AG04450 (cell line): ENCODE data around the gene ESYT2. TPM values are rescaled to one million over a fixed set of nuclear protein-coding genes. Genes with fewer than 3 reads are reported as not detected.
A peak's percentile ranks its signal among the peaks of the same experiment; 100 is the strongest.

Experiments used
- CTCF ChIA-PET: fragments of 300-600, 350-600 bp; formaldehyde crosslinking; extraction: SDS; loops from one replicate; lab custom pipeline; 2022; ENCODE audit warnings: antibody characterized with exemption, inconsistent platforms; lab: Charles Lee
- POLR2A ChIA-PET: fragments of 350-600 bp; formaldehyde crosslinking; extraction: SDS; loops from one replicate; lab custom pipeline; 2021; ENCODE audit warnings: antibody characterized with exemption, inconsistent platforms; lab: Yijun Ruan, JAX
- DNase-seq: peaks from one replicate; pipeline ENCODE4 v3.0.0-alpha.2; 2011; ENCODE audit warnings: low read depth, low spot score
- H3K27ac ChIP-seq: one replicate; pipeline ENCODE4 v1.5.1; 2012; ENCODE audit warnings: low read depth, low read length, control low read depth
- H3K27me3 ChIP-seq: one replicate; pipeline ENCODE4 v1.6.0; 2012; ENCODE audit warnings: low read length; ENCODE audit not compliant: control insufficient read depth, insufficient read depth
- H3K4me3 ChIP-seq: 2 replicates; pipeline ENCODE4 v1.5.1; 2011; ENCODE audit warnings: mild to moderate bottlenecking, low read depth, low read length, control low read depth
- H3K9me3 ChIP-seq: 2 replicates; pipeline ENCODE4 v1.5.1; 2012; ENCODE audit warnings: low read length; ENCODE audit not compliant: control insufficient read depth, insufficient read depth
- polyA plus RNA-seq: library from polyadenylated mRNA; depleted of rRNA; stranded (reverse); fragments of >200 nt; gene quantifications from 2 replicates; pipeline ENCODE4 v1.2.3, GENCODE V29; 2011
- TF ChIP-seq, protein P1 (sequence below): IDR thresholded peaks from 2 replicates; pipeline ENCODE4 v1.5.1; 2011; ENCODE audit warnings: low read depth, low read length, control low read depth, inconsistent platforms

The ESYT2 gene
- polyA plus RNA-seq, 1 experiment: 54.3 TPM

DNA sequence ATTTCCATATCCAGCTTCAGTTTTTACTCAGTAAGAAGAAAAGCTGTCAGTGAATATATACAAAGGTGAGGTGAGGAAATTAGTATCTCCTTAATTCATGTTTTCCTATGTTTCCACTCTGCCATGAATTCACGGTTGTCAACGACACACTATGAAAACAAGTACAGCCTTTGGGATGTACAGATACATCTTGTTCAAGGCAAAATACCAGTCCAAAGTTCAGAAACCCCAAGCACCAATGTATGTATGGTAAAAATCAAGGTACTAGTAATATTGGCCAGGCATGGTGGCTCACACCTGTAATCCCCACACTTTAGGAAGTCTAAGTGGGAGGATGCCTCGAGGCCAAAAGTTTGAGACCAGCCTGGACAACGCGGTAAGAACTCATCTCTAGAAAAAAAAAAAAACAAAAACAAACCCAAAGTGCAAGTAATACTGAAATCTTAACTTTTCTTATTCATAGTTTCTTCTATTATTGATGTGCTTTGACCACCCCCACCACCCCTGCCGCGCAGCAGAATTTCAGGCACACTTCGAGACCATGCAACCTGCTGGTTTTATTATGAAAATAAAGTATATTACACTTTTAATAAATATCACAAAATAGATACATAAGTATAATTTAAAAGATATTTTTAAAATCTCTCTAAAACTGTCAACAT is 3.5 kb downstream of the ESYT2 start:
- ChIA-PET CTCF (interaction anchor here (0.6 kb wide), 1 partner anchor 89 kb away, joined by 5 read pairs; no protein-coding TSS in a partner anchor), POLR2A (no interaction called here)
- no peak overlapping the region for H3K4me3 ChIP-seq
- TF ChIP-seq, protein P1, sequence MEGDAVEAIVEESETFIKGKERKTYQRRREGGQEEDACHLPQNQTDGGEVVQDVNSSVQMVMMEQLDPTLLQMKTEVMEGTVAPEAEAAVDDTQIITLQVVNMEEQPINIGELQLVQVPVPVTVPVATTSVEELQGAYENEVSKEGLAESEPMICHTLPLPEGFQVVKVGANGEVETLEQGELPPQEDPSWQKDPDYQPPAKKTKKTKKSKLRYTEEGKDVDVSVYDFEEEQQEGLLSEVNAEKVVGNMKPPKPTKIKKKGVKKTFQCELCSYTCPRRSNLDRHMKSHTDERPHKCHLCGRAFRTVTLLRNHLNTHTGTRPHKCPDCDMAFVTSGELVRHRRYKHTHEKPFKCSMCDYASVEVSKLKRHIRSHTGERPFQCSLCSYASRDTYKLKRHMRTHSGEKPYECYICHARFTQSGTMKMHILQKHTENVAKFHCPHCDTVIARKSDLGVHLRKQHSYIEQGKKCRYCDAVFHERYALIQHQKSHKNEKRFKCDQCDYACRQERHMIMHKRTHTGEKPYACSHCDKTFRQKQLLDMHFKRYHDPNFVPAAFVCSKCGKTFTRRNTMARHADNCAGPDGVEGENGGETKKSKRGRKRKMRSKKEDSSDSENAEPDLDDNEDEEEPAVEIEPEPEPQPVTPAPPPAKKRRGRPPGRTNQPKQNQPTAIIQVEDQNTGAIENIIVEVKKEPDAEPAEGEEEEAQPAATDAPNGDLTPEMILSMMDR: no peak
- H3K27ac ChIP-seq: no peak overlapping the region
- no peak for DNase-seq
- H3K27me3 ChIP-seq: no peaks in the 10 kb centered on the region
- no peaks in the 10 kb centered on the region for H3K9me3 ChIP-seq

GRCh38 chr7:158824028-158824427 is 5.3 kb downstream of the ESYT2 start:
- no peaks in the 10 kb centered on the region for H3K9me3 ChIP-seq
- ChIA-PET POLR2A (no interaction called here), CTCF (no interaction called here)
- TF ChIP-seq, protein P1: no peak
- no peak overlapping the region for H3K4me3 ChIP-seq
- H3K27me3 ChIP-seq: no peaks in the 10 kb centered on the region
- no peak overlapping the region for H3K27ac ChIP-seq
- no peak for DNase-seq

DNA sequence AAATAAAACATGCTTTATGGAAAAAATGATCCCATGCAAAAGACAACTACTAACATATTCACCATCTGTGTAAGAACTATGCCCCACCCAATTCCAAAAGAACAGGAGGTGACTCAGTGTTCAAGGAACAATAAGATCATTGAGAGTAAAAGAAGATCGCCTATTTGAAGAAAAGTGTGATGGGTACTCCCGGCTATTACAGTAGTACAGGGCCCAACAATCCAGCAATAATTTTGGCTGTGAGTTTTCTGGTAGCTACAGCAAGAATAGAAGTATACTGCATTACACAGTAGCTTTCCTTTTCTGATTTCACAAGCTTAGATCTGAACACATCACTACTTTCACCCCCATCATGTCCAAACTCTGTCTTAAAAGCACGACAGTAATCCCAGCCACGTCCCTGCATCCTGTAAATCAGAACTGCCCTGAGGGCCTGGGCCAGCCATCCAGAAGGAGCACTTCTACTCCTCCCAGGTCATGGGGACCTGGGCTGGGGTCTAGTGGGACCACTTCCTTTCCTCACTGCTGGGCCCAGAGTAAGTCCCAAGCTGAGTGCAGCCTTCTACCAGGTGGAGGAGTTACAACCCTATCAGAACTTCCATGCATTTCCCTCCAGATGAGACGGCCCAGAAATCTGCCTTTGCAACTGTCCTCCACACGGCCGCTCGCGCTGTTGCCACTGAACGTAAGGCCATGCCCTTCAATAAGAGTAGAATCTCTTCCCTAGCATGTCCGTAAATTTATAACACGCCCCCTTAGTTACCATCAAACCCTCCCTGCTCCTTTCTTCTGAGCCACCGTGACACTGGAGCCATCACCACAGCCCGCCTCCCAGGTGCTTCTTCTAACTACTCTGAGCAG is 7.9 kb downstream of the ESYT2 start:
- DNase-seq: no peak
- peak overlapping the region; percentile 63 for H3K27ac ChIP-seq
- no peaks in the 10 kb centered on the region for H3K9me3 ChIP-seq
- H3K4me3 ChIP-seq: no peak overlapping the region
- ChIA-PET POLR2A (no interaction called here), CTCF (no interaction called here)
- TF ChIP-seq, protein P1: no peak
- H3K27me3 ChIP-seq: no peaks in the 10 kb centered on the region

DNA sequence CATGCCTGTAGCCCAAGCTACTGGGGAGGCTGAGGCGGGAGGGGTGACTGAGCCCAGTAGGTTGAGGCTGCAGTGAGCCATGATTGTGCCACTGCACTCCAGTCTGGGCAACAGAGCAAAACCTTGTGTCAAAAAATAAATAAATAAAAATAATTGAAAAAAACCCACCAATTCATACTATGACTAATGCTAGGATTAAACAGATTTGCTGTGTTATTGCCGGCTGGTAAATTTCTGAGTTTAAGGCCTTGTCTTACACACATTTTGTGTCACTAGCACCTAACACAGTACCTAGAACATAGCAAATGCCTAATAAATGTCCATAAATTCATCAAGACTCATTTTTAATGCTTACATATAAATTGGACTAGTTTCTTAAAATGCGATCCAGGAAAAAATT is 8.7 kb downstream of the ESYT2 start:
- Histone ChIP-seq H3K4me3 (no peak overlapping the region), H3K27ac (no peak overlapping the region), H3K9me3 (no peaks in the 10 kb centered on the region), H3K27me3 (no peaks in the 10 kb centered on the region)
- ChIA-PET POLR2A (no interaction called here), CTCF (no interaction called here)
- DNase-seq: no peak
- TF ChIP-seq, protein P1: no peak
